Lung (tissue), 12 donors: ENCODE data around the gene IHH. TPM values are rescaled to one million over a fixed set of nuclear protein-coding genes. Genes with fewer than 3 reads are reported as not detected.

Source experiments
- ATAC-seq: fragments of 200-7000 bp; cut with Tn5 transposase; one replicate; pipeline ENCODE4 v1.9.1; 2020; ENCODE audit warnings: moderate number of reproducible peaks; ENCODE audit not compliant: insufficient read depth, low FRiP score
- DNase-seq, 3 donors: peaks; one replicate each; pipeline ENCODE4 v3.0.0-alpha.2; 2013 to 2017
- H3K27ac ChIP-seq, 2 donors: one replicate each; pipeline ENCODE4 v1.5.1; 2013; ENCODE audit warnings: mild to moderate bottlenecking in 2 of 2, moderate library complexity in 2 of 2, control low read depth in 1 of 2, inconsistent platforms in 1 of 2, low read depth in 1 of 2, low read length in 1 of 2
- H3K27me3 ChIP-seq, 3 donors: one replicate each; pipeline ENCODE4 v1.5.1; 2013; ENCODE audit warnings: low read length in 2 of 3; ENCODE audit not compliant: control insufficient read depth in 3 of 3, insufficient read depth in 3 of 3
- H3K36me3 ChIP-seq, 4 donors: one replicate each; pipeline ENCODE4 v1.5.1; 2013; ENCODE audit warnings: low read length in 4 of 4, mild to moderate bottlenecking in 1 of 4, moderate library complexity in 1 of 4; ENCODE audit not compliant: control insufficient read depth in 4 of 4, insufficient read depth in 4 of 4
- H3K4me1 ChIP-seq, 5 donors: one replicate each; pipeline ENCODE4 v1.5.1; 2013; ENCODE audit warnings: low read length in 5 of 5, mild to moderate bottlenecking in 2 of 5, moderate library complexity in 1 of 5; ENCODE audit not compliant: control insufficient read depth in 5 of 5, insufficient read depth in 5 of 5
- H3K4me3 ChIP-seq: one replicate; pipeline ENCODE4 v1.5.1; 2013; ENCODE audit warnings: mild to moderate bottlenecking, control low read depth, moderate library complexity
- H3K9ac ChIP-seq, 2 donors: one replicate each; pipeline ENCODE4 v1.5.1; 2013; ENCODE audit warnings: low read length in 2 of 2, control low read depth in 1 of 2; ENCODE audit not compliant: insufficient read depth in 1 of 2
- H3K9me3 ChIP-seq, 4 donors: one replicate each; pipeline ENCODE4 v1.5.1; 2013; ENCODE audit warnings: low read length in 3 of 4, mild to moderate bottlenecking in 1 of 4, moderate library complexity in 1 of 4; ENCODE audit not compliant: control insufficient read depth in 4 of 4, insufficient read depth in 3 of 4
- WGBS, 2 donors: extraction: QIAGEN DNeasy Blood & Tissue Kit; methylation state at CpG; one replicate each; pipeline ENCODE4 v1.1.7; 2013; 5-methylcytosine and 5-hydroxymethylcytosine counted together
- polyA plus RNA-seq, 2 donors: library from polyadenylated mRNA; stranded (reverse); fragments of 200-250 nt; gene quantifications; one replicate each; pipeline ENCODE4 v1.2.1, GENCODE V29; 2013
- total RNA-seq, 2 donors: library from RNA; depleted of rRNA in 1 of 2; stranded (reverse); fragments of >200 nt in 1 of 2; gene quantifications; one replicate each; pipeline ENCODE4 v1.2.1, GENCODE V29; 2014 to 2021
- TF ChIP-seq, protein P1 (sequence below): IDR thresholded peaks from 2 replicates; pipeline ENCODE4 v1.5.1; 2012; ENCODE audit warnings: mild to moderate bottlenecking; ENCODE audit errors: control extremely low read depth, extremely low read depth
- donor health status: control.
- donor health status: control.
- donor health status: Bipolar disorder and iron deficiency.
- donor health status: healthy.
- donor health status: DM: yes; HTN: yes; CAD: no.

Gene IHH
- total and polyA plus RNA-seq, 4 donors: 0.55 to 4.4 (median 2.0) TPM

DNA sequence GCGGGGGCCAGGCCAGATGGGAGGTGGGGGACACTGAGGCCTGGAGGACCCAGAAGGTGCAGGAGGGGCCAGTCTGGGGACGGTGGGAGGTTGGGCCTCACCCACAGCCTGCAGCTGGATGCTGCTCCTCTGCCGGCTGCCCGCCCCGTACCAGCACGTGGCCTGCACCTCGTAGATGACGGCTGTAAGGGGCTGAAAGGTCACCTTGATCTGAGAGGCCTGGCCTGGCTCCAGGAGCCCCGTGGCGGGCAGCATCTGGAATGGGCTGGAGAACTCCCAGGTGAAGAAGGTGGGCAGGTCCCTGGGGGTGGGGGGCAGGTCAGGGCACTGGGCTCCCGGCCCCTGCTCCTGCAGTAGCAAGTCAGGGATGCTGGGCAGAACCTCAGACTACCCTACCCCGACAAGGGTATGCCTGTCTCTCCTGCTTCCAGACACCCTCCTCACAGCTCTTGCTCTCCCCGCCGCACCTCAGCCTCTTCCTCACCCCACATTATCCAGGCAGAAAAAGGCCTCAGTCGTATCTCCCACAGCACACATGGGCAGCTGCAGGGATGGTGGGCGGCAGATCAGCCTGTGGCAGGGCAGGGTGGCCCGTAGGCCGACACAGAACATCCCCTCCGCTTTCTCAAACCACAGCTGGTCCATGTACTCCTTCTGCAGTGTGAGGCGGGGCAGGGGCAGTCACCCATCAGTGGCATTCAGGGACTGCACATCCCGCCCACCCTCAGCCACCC lies 29.5 kb downstream of the IHH start:
- no peaks in the 10 kb centered on the region for H3K9me3 ChIP-seq
- no peak for DNase-seq
- TF ChIP-seq, protein P1, sequence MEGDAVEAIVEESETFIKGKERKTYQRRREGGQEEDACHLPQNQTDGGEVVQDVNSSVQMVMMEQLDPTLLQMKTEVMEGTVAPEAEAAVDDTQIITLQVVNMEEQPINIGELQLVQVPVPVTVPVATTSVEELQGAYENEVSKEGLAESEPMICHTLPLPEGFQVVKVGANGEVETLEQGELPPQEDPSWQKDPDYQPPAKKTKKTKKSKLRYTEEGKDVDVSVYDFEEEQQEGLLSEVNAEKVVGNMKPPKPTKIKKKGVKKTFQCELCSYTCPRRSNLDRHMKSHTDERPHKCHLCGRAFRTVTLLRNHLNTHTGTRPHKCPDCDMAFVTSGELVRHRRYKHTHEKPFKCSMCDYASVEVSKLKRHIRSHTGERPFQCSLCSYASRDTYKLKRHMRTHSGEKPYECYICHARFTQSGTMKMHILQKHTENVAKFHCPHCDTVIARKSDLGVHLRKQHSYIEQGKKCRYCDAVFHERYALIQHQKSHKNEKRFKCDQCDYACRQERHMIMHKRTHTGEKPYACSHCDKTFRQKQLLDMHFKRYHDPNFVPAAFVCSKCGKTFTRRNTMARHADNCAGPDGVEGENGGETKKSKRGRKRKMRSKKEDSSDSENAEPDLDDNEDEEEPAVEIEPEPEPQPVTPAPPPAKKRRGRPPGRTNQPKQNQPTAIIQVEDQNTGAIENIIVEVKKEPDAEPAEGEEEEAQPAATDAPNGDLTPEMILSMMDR: no peak
- H3K27me3 ChIP-seq: peaks cover 0 to 3% (median 0%) of the 10 kb centered on the region in 3 donors
- ATAC-seq: no peak
- no peak overlapping the region for H3K9ac ChIP-seq
- H3K36me3 ChIP-seq: no peaks in the 10 kb centered on the region
- no peak overlapping the region for H3K27ac ChIP-seq
- 78 to 83% methylated on average over 21 of the region's 21 CpGs for WGBS, 2 donors
- H3K4me3 ChIP-seq: no peak overlapping the region
- H3K4me1 ChIP-seq: no peaks in the 10 kb centered on the region

DNA sequence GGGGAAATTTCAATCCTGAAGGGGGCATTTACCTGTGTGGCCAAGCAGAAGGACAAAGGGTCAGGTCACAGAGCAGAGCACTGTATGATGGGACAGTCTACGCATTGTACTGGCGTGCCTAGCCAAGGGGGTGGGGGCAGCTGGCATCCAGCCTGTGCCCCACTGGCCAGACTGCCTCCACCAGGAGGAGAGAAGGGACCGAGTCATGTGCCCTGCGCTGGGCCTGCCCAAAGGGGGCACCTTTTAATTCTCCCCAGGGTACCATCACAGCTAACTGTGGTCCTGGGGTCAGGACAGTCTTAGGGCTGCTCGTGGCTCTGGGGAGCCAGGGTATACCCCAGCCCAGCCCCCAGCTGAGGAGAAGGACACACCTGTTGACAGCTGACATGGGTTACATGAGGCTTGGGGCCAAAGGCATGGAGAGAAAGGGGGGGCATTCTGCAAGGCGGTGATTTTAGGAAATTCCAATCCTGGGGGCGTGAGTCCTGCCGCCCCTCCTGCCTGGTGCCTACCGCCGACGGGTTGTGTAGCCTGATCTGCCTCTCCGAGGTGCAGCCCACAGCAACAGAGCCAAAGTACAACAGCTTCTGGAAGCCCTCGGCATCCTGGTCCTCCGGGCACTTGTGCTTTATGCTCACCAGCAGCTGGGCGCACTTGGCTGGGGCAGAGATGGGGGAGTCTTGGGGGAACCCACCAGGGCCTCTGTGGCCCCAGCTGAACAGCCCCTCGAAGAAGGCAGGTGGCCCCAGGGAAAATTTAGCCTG lies 30.4 kb downstream of the IHH start:
- ATAC-seq (no peak), DNase-seq (no peak)
- no peaks in the 10 kb centered on the region for H3K4me1 ChIP-seq
- 77 to 87% methylated on average over 16 of the region's 16 CpGs for WGBS, 2 donors
- no peak overlapping the region for H3K9ac ChIP-seq
- no peaks in the 10 kb centered on the region for H3K9me3 ChIP-seq
- H3K36me3 ChIP-seq: no peaks in the 10 kb centered on the region
- peaks cover 0 to 3% (median 0%) of the 10 kb centered on the region in 3 donors for H3K27me3 ChIP-seq
- TF ChIP-seq, protein P1: no peak
- no peak overlapping the region for H3K4me3 ChIP-seq
- H3K27ac ChIP-seq: no peak overlapping the region

DNA sequence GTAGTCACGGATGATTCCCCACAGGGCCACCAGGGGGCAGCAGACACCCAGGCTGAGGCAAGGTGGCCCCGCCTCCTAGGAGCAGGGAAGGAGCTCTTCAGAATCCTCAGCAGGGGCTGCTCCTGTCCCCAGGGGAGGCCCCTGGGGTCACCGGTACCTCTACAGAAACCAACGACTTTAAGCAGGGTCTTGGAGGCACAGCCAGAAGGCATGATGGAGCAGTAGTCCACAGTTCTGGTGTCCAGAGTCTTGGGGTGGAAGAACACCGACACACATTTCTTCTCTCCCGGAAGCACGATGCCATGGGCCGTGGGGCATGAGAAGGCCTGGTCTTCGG lies 30.9 kb downstream of the IHH start:
- H3K27me3 ChIP-seq: peaks cover 0 to 3% (median 0%) of the 10 kb centered on the region in 3 donors
- DNase-seq (peak; percentile 72 to 74 (median 74)), ATAC-seq (peak; percentile 79)
- no peaks in the 10 kb centered on the region for H3K36me3 ChIP-seq
- WGBS, 2 donors: 42 to 48% methylated on average over 9 of the region's 9 CpGs
- no peak overlapping the region for H3K4me3 ChIP-seq
- no peaks in the 10 kb centered on the region for H3K9me3 ChIP-seq
- no peaks in the 10 kb centered on the region for H3K4me1 ChIP-seq
- no peak overlapping the region for H3K27ac ChIP-seq
- H3K9ac ChIP-seq: no peak overlapping the region
- TF ChIP-seq, protein P1: peak; percentile 85
